ENCODE data around the gene MPP3. TPM values are rescaled to one million over a fixed set of nuclear protein-coding genes. Genes with fewer than 3 reads are reported as not detected.

The MPP3 gene
- total and polyA plus RNA-seq, 2 of the 4 experiments (the other 2 are of a cell fraction), result 5.7 to 11.9 TPM

- no peak for TF ChIP-seq ELK1 (IDR thresholded peaks at IDR 0.05; ENCODE audit: borderline replicate concordance, low read depth, low read length)
These were observed 54.4 kb downstream of the MPP3 start, which contains the start of gene DUSP3 (continued) for GRCh38 chr17:43778337-43779144.
